Measurements from ENCODE around the gene SRSF5.

The SRSF5 gene

DNA sequence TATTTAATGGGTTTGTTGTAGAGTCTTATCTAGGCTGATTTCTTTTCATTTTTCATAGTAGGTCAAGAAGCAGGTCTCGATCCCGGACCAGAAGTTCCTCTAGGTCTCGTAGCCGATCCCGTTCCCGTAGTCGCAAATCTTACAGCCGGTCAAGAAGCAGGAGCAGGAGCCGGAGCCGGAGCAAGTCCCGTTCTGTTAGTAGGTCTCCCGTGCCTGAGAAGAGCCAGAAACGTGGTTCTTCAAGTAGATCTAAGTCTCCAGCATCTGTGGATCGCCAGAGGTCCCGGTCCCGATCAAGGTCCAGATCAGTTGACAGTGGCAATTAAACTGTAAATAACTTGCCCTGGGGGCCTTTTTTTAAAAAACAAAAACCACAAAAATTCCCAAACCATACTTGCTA lies 4.2 kb downstream of the SRSF5 start:
- DNase-seq = no peak

DNA sequence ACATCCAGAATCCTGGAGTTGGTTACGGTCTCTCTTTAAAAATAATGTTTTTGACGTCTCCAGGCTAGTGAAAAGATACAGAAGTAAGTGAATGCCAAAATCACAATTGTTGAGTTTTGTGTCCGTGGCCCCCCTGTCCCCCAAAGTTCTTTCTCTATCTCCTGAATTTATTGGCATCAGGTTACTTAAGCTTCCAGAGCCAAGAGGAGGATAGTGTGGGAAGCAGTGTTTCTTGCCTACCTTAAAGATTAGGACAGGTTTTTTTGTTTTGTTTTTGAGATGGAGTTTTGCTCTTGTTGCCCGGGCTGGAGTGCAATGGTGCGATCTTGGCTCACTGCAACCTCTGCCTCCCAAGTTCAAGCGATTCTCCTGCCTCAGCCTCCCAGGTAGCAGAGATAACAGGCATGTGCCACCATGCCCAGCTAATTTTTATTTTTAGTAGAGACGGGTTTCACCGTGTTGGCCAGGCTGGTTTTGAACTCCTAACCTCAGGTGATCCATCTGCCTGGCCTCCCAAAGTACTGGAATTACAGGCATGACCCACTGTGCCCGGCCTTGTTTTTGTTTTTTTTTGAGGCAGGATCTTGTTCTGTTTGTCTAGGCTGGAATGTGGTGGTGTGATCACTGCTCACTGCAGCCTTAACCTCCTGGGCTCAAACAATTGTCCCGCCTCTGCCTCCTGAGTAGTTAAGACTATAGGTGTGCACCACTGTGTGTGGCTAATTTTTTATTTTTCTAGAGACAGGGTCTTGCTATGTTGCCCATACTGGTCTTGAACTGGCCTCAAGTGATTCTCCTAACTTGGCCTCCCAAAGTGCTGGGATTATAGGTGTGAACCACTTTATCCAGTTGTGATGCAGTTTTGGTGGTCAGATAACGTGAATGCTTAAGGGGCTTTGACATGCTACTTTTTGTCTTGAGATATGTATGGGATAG lies 5.4 kb downstream of the SRSF5 start:
- DNase-seq = no peak

DNA sequence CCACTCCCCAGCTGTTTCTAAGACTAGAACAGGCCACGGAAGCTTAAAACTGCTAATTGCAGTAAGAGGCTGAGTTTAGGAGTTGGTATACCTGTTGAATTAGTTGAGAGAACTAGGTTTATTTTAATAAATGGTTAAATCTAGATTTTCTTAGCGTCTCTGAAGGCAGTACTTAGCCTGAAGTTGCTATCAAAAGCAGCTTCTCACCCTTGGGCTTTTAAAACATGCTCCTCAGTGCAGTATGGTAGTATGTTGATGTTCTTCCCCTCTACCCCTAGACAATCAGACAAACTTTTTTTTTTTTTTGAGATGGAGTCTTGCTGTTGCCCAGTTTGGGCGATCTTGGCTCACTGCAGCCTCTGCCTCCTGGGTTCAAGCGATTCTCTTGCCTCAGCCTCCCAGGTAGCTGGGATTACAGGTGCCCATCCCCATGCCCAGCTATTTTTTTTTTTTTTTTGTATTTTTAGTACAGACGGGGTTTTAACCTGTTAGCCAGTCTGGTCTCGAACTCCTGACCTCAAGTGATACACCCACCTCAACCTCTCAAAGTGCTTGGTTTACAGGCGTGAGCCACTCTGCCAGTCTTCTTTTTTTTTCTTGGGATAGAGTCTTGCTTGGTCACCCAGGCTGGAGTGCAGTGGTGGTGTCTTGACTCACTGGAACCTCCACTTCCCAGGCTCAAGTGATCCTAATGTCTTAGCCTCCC lies 6.8 kb downstream of the SRSF5 start:
- DNase-seq = no peak

DNA sequence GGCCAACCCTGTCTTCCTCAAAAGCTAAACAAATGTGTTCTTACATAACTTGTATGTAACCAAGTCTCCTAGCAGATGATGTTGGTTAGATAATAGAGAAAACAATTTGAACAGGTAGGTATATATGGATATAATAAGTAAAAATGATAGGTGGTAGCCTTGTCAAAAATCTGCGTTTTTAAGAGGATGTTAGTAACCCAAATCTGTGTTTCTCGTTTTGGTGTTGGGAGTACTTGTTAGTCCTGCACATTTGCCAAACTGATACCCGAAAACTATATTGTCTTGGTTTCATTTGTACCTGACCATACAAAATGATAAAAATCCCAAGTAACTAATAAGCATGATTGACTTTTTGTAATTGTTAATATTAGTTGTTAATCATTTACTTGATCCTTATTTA lies 8.1 kb downstream of the SRSF5 start:
- DNase-seq = no peak

DNA sequence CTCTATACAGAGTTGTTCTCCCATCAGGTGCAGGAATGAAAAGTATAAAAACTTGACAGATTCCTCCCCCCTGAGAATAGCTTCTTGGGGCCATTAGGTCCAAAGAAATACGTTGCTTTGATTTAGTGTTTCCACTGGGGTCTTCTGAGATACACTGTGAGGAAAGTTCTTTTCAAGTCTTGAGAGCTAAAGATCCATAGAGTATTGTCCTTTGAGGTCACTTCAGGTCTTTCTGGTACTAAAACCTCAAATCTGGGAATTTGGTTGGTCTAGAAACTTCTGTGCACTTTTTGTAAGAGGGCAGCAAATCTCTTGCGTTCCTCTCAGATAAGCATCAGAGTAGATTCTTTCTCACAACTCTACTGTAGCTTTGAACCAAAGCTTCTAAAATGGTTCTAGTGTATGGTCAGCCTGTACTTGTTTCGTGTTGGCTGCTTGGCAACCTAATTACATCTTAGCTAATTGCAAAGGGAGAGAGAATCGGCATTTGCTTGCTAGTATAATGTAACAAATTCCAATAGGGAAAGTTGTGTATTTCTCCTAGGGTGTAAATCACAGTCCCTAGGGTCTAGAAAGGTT lies 10.0 kb downstream of the SRSF5 start:
- DNase-seq = no peak

DNA sequence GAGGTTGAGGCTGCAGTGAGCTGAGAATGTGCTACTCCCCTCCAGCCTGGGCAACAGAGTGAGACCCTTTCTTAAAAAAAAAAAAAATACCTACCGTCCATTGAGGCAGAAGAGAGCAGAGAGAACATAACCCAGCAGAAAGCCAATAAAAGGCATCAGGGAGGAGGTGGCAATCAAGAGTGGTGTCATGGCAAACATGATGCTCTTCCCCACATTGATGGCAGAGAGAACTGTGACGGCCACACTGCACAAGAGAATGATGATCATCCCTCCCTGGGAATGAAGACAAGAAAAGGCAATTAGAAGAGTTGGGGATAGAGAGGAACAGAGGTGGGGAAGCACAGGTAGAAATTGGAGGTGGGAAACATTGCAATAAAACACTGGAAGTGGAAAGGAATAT lies 12.1 kb downstream of the SRSF5 start:
- no peak for DNase-seq

DNA sequence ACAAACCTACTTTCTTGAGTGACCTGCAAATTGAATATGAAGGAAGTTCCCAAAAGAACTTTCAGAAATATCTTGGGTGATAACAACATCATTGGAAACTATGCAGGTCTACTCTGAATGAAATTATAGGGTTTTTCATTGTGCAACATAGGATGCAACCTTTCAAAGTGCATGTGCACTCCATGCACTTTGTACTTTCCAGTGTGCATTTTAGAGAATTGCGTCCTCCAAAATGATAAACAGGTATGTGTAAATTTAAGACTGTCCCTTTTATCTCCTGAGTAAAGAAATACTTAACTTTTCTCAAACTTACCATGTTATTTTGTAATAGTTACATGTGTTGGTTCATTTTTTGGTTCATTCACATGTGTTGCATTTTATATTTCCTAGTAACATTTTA lies 13.2 kb downstream of the SRSF5 start:
- no peak for DNase-seq

DNA sequence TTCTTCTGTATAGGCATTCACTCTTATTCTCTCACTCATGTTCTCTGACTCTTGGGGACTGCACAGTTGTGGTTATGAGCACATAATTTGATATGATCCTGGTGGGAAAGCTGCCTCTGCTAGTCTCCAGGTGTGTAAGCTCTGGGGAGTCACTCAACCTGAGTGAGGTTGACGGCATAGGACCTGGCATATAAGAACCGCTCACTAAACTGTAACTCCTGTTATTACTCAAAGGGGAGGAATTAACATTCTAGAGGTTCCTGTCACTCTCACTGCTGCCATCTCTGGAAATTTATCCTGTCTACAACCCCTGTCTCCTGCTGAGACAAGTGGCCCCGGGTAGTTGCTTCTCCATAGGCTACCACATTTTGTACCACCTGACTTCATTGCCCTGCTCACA lies 14.0 kb downstream of the SRSF5 start:
- no peak for DNase-seq

DNA sequence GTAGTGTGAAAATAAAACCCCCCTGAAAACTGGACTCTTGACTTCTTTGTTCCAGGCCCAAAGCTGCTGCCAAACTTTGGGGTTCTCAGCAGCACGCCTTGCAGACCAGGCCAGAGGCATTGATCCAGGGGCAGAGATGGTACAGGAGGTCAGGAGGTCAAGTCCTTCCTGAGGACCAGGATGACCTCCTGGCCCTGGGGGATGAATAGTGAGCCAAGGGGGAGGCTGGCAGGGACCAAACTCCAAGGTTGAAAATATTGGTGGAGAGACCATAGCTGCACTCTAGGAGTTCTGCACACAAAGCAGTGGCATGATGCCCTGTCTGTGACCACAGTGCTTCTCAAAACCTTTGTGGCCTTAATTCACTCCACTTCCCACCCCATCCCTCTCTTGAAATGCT lies 18.0 kb downstream of the SRSF5 start:
- DNase-seq = no peak

DNA sequence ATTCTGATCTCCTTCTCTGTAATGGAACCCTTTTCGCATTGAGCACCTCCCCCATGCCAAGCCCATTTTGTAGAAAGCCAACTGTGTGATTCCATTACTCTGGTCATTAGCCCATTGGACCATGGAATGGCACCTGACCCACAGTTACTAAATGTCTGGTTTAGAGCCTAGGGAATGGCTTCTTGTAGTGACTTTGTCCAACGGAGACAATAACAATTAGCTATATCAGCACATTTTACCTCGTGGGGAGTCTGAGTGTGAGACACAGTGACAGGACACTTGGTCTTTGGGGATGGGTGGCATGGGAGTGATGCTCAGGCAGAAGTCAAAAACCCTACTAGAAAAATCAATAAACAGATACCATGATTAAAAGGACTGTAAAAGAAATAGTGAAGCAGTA lies 19.7 kb downstream of the SRSF5 start:
- DNase-seq = no peak

DNA sequence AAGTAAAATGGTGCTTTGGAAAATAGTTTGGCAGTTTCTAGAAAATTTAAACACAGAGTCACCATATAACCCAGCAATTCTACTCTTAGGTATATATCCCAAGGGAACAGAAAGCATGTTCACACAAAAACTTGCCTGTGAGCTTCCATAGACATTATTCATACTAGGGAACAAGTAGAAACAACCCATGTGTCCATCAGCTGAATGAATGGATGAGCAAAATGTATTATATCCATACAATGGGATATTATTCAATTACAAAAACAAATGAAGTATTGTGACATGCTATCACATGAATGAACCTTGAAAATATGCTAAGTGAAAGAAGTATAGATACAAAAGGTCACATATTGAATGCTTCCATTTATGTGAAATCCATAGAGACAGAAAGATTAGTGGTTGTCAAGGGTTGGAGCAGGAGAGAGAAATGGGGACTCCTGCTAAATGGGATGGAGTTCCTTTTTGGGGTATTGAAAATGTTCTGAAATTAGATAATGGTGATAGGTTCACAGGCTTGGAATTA lies 22.2 kb downstream of the SRSF5 start:
- no peak for DNase-seq

DNA sequence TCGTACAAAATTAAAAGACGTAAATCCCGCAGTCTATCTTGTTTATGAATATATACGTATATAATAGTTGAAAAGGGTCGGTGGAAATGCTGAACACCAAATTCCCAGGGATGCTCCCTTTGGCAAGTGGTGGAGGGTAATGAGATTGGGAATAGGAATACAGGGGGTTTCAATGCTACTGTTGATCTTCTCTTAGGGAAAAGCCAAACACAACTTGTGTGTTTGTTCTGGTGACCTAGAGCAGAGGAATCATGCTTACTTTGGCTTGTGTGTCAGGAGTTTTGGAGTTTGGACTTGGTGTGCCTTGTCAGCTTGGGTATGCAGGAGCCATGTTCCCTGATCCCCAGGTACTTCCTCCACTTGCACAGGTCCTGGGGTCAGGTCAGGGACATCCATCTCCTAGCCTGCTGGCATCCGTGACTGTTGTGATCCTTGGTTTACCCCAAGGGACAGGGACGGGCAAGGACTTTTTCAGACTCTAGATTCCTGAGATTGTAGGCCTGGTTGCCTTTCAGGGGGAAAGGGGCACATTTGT lies 26.0 kb downstream of the SRSF5 start:
- no peak for DNase-seq

DNA sequence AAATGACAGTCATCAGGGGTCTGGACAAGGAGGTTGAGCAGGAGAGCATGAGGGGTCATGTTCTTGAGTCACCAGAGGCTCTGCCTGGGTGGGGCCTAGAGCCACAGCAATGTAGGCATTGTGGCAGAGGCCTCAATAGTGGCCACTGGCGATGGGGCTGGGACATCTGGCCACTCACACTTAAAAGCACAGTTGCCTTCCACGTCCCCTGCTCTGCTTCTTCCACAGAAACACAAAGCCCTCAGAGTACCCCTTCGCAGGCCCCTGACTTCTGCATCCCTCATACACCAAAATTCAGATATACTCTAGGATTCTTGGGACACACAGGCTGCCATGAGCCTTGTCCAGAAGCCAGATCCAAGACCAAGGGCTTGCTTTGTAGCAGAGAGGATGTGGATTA lies 27.8 kb downstream of the SRSF5 start:
- DNase-seq = no peak

DNA sequence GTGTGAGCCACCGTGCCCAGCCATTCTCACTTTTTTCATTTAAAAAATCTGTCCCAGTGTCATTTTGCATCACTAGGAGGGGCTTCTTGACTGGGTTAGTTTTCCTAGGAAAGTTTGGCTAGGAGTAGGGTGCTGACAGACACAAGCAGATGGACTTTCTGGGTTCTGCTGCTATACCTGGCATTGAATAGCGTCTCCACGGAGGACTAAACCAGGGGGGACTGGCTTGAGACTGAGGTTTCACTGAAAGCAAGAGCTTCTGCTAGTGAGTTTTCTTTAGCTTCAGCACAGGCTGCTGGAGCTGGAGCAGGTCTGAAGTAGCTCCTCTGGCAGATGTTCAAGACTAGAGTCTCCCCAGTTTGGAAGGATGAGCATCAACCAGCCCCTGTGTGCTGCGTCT lies 28.7 kb downstream of the SRSF5 start:
- DNase-seq = no peak

DNA sequence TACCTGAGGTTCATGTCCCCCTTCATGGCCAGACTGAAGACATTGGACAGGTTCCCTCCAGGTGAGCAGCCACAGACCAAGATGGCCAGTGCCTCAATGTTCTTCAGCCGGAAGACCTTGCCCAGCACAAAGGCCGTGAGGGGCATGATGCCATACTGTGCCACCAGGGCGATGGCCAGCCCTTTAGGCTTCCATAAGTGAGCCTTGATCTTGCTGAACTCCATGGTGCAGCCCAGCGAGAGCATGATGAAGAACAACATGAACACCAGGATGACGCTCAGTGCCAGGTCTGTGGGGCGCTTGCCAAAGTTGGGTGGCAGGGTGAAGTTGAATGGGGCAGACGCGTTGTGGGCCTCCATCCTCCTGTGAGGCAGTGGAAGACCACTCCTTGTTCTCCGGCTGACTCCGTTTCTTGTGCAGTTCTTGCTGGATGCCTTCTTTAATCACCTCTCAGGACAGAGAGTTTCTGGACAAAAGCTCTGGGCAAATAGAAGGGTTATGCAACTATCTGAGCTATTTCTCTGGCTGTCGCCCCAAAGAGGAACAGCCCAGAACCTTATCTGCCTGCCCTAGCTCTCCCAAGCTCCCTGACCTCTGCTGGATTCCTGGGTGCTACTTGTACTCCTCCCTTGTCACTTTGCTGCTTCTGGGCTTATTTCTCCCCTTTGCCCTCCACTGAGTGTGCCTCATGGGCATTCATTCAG lies 30.0 kb downstream of the SRSF5 start, which contains the start of gene SLC10A1:
Gene SLC10A1 (minus strand): TSS at position 445 of the 704 bp plus-strand sequence. CDS start 86 bp downstream, at position 359.
- DNase-seq = no peak

DNA sequence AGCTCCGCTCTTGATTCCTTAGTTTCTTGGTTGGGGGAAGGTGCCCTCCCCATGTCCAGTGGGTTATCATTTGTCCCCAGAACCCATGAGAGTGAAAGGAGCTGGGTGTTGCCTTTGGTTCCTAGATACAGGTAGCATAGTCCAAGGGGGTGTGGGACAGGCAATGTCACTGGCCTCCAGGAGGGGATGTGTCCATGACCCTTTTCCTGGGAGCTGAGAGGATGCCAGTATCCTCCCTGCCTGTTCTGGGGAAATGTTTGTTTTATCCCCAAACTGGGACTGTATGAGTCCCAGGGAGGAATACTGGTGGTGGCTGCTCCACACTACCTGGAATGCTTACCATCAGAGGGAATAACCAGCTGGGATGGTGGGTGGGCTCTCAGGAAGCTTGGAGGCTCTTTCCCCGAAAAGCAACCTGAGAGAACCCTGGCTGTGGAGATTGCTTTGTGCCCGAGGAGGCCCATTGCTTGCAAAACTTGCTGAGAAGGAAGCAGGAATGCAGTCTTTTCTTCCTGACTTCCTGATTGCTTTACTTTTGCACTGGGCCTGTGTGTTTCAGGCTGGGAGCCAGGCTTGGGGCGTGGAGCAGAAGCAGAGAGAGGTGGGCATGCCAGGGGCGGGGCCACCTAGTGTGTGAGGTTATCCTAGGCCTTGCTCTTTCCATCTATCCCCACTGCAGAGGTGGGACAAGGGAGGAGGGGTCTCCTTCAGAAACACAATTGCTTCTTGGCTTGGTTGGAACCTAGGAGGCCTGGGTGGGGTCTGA lies 30.8 kb downstream of the SRSF5 start:
- DNase-seq = no peak

DNA sequence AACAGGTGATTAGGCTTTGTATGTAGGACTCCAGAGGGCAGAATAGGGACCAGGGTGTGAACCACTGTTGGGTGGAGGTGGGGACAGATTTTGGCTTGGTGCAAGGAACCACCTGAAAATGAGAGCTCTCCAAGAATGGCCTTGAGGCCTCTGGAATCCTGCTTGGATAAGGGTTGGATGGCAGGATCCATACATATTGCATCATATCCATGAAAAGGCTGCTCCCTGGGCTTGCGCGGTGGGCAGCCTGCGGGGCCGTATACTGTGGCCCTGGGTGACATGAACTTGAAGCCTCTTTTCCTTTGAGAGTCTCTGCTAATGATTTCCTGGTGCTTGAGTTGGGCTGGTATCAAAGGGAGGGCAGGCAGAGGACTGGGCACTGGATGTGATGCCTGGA lies 31.4 kb downstream of the SRSF5 start:
- no peak for DNase-seq

DNA sequence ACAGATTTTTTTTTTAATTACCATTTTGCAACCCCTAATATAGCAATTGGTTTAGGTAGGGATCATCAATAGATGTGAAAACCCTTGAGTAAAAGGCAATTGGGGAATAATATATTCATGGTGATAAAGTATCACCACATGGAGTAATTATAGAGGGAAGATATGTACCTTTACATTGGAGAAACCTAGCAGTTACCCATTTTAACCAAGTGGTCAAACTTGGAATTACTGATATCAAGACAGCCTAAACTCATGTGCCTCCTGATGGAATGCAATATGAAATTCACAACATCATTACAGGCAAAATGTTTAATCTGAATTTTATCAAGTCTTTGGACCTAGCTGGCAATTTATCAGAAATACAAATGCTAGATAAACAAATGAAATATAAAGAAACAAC lies 36.8 kb downstream of the SRSF5 start:
- DNase-seq = no peak

DNA sequence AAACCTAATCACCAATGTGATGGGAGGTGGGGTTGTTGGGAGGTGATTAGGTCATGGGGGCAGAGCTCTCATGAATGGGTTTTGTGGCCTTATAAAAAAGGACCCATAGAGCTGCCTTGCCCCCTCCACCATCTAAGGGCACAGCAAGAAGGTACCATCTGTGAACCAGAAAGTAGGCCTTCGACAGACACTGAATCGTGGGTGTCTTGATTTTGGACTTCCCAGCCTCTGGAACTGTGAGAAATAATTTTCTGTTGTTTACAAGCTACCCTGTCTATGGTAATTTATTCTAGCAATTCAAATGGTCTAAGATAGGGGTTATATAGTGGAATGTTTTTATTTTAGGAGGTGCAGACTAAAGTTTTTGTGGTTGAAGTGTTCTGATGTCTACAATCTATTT lies 38.0 kb downstream of the SRSF5 start:
- DNase-seq = no peak

DNA sequence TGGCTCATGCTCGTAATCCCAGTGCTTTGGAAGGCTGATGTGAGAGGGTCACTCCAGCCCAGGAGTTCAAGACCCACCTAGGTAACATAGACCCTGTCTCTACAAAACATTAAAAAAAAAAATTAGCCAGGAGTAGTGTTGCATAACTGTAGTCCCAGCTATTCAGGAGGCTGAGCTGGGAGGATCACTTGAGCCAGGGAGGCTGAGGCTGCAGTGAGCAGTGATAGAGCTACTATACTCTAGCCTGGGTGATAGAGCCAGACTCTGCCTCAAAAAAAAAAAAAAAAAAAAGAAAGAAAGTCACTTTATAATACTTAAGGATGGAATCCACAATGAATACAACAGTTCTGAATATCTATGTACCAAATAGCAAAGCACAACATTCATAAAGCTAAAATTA lies 40.2 kb downstream of the SRSF5 start:
- no peak for DNase-seq

DNA sequence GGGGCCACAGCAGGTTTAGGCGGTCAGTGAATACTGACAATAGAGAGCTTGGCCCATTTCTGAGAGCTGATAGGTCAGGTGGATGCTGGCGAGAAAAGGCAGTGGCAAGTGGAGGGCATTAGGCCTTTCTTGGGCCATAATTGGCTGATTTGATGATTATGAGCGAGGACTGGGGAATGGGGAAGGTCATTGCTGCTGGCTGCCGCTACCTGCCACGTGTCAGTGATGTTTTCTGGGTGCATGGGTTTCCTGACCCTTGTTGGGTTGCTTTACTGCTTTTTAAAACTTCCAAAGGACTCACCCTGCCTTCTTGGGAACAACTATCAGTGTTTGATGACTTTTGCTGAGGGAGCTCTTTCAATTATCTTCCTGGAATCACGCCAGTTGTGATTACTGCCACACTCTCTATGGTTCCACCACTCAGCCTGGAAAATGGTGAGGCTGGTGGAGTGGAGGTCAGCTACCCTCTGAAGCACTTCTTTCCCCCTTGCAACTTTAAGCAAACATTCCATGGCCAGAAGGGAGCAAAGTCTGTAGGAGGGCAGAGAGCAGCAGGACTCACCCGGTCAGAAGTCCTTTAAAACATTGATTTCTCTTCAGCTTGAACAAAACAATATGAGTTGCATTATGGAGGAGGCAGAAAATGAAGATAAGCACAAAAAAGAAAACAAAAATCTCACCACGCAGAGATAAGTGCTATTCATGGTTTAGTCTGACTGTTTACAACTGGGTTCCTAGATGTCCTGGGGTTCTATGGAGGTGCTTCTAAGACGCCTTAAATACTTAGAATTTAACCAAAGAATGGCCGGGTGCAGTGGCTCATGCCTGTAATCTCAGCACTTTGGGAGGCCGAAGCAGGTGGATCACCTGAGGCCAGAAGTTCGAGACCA lies 42.2 kb downstream of the SRSF5 start:
- no peak for DNase-seq
